ENCODE measurements around the gene SSMEM1. TPM values are rescaled to one million over a fixed set of nuclear protein-coding genes. Genes with fewer than 3 reads are reported as not detected.
"Not testable (repeated sequence)": the region's sequence is repeated elsewhere in the genome, so short reads cannot be mapped to it uniquely, and the experiment has no call there.

Gene SSMEM1
- total RNA-seq, 4 donors from 2014 or later, result 0.44 TPM; not detected in 3

DNA sequence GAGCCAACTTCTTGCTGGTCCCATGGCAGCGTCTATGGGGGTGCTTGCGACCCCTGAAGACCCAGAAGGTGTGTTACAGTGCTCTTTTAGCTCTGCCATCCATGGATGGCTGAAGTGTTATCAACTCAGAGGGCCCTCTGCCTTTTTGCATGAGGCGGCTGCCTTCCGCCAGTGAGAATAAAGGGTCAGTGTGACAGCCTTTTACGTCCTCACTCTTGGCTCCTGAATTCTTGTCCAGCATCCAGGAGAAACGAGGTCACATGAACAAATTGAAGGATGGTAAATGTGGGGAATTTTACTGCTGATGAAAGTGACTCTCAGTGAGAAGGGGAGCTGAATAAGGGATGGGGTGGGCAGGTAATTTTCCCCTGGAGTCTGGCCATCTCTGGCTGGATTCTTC is 24.1 kb downstream of the SSMEM1 start:
- TF ChIP-seq, protein P1, sequence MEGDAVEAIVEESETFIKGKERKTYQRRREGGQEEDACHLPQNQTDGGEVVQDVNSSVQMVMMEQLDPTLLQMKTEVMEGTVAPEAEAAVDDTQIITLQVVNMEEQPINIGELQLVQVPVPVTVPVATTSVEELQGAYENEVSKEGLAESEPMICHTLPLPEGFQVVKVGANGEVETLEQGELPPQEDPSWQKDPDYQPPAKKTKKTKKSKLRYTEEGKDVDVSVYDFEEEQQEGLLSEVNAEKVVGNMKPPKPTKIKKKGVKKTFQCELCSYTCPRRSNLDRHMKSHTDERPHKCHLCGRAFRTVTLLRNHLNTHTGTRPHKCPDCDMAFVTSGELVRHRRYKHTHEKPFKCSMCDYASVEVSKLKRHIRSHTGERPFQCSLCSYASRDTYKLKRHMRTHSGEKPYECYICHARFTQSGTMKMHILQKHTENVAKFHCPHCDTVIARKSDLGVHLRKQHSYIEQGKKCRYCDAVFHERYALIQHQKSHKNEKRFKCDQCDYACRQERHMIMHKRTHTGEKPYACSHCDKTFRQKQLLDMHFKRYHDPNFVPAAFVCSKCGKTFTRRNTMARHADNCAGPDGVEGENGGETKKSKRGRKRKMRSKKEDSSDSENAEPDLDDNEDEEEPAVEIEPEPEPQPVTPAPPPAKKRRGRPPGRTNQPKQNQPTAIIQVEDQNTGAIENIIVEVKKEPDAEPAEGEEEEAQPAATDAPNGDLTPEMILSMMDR (IDR thresholded peaks at IDR 0.05), result no peak
- DNase-seq (ENCODE audit: low spot score), result no peak
- ATAC-seq (ENCODE audit: low FRiP score), result no peak

DNA sequence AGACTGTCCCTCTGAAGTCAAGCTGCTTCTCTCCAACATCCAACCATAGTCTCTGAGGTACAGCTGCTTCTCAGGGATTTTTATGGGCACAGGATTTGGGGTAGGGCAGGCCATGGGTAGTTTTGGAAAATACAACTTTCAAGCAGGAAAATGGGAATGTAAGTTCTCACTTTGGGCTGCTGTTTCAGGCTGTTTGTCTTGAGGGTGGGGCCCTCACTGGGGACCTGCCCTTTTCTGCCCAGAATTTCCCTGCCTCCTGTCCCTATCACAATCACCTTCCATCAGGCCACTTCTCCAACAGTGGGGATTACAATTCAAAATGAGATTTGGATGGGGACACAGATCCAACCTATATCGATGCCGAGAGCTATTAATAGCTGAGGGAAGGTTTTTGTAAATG is 24.5 kb downstream of the SSMEM1 start:
- DNase-seq (ENCODE audit: low spot score), result no peak
- ATAC-seq (ENCODE audit: low FRiP score), result no peak
- TF ChIP-seq, protein P1 (IDR thresholded peaks at IDR 0.05), result no peak

DNA sequence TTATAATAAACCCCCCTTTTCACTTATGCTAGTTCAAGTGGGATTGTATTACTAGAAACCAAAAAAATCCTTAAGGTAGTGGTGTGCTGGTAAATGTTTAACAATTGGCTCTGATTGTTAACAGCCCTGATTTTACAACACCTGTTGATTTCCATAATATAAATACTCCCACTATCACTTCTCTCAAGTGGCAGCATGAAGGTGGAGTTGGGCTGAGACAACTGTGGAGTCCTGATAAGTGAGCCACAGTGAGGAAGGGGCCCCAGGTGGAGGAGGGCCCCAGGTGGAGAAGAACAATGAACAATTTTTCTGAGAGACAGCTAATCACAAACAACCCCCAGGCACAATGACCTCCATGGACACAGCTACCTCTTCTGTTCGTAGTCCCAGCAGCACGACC is 26.4 kb downstream of the SSMEM1 start:
- DNase-seq (ENCODE audit: low spot score) (no peak), ATAC-seq (ENCODE audit: low FRiP score) (no peak)
- TF ChIP-seq, protein P1 (IDR thresholded peaks at IDR 0.05), result no peak

DNA sequence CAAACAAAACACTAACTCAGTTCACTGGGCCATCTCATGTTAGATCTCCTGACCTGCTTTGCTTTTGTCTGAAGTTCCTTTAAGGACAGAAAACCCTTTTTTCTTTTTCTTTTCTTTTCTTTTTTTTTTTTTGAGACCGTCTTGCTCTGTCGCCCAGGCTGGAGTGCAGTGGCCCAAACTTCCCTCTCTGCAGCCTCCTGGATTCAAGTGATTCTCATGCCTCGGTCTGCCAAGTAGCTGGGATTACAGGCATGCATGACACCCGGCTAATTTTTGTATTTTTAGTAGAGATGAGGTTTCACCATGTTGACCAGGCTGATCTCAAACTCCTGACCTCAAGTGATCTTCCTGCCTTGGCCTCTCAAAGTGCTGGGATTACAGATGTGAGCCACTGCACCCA is 28.7 kb downstream of the SSMEM1 start:
- DNase-seq (ENCODE audit: low spot score); ATAC-seq (ENCODE audit: low FRiP score): not testable (repeated sequence)

DNA sequence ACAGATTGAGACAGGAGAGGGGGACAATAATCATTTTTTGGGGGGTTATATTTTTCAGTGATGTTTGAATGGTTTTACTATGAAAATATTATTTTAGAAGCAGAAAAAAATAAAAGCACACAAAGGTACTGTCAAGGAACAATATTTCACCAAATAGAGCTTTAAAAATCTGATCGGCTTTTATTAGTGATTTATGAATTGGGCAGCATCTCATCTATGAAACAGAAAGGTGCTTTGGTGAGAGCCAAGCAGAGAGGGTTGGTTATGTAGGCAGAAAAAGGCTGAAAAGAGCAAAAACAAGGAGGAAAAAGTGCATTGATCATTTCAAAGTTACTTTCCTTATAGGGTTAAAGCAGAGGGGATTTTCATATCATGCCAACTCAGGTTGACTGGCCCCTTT is 32.6 kb downstream of the SSMEM1 start:
- DNase-seq (ENCODE audit: low spot score), result no peak
- ATAC-seq (ENCODE audit: low FRiP score), result no peak
- TF ChIP-seq, protein P1 (IDR thresholded peaks at IDR 0.05), result no peak

DNA sequence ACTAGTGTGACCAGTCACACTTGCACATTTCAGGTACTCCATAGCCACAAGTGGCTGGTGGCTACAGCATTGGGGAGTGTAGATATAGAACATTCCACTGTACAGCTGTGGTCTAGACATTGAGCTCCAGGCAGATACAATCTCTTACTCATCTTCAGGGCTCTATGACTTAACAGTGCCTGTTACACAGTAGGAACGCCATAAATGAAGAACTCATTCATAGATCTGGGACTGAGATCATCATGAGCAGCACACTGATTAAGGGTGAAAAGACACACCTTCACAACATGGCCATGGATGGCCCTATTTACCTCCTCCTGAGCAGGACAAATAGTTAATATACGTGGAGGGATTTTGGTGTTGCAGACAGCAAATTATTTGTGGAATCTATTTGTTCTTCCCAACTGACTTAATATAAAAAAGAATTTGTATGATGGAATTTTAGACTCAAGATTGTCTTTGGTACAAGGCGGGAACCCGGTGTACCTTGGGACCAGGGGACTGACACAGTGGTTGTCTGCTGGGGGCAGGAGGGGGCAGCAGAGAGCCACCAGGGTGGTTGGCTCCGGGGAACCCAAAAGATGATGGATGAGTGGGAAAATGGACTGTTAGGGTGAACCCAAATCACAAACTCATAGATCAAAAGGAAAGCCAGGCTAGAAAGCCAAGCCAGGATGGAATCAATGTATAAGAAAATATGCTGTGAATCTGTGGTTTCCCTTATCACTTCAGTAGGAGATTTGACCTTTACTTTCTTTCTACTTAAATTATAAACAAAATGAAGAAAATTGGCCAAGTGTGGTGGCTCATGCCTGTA is 34.7 kb downstream of the SSMEM1 start:
- DNase-seq (ENCODE audit: low spot score) (no peak), ATAC-seq (ENCODE audit: low FRiP score) (peak; percentile 70)
- TF ChIP-seq, protein P1 (IDR thresholded peaks at IDR 0.05), result peak in 1 of 3 donors; percentile 72

DNA sequence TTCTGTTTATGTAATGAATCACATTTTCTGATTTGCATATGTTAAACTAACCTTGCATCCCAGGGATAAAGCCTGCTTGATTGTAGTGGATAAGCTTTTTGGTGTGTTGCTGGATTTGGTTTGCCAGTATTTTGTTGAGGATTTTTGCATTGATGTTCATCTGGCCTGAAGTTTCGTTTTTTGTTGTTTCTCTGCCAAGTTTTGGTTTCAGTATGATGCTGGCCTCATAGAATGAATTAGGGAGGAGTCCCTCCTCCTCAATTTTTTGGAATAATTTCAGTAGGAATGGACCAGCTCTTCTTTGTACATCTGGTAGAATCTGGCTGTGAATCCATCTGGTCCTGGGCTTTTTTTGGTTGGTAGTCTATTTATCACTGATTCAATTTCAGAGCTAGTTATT is 35.8 kb downstream of the SSMEM1 start:
- ATAC-seq (ENCODE audit: low FRiP score); DNase-seq (ENCODE audit: low spot score): not testable (repeated sequence)

DNA sequence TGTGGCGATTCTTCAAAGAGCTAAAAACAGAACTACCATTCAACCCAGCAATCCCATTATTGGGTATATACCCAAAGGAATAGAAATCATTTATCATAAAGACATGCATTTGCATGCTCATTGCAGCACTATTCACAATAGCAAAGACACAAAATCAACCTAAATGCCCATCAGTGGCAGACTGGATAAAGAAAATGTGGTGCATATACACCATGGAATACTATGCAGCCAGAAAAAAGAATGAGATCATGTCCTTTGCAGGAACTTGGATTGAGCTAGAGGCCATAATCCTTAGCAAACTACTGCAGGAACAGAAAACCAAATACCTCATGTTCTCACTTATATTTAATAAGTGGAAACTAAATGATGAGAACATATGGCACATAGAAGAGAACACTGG is 38.8 kb downstream of the SSMEM1 start:
- ATAC-seq (ENCODE audit: low FRiP score); DNase-seq (ENCODE audit: low spot score): not testable (repeated sequence)

DNA sequence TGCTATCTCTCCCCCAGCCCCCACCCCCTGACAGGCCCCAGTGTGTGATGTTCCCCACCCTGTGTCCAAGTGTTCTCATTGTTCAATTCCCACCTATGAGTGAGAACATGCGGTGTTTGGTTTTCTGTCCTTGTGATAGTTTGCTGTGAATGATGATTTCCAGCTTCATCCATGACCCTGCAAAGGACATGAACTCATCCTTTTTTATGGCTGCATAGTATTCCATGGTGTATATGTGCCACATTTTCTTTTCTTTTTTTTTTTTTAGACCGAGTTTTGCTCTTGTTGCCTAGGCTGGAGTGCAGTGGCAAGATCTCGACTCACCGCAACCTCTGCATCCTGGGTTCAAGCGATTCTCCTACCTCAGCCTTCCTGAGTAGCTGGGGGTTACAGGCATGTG is 41.2 kb downstream of the SSMEM1 start:
- DNase-seq (ENCODE audit: low spot score); ATAC-seq (ENCODE audit: low FRiP score): not testable (repeated sequence)

DNA sequence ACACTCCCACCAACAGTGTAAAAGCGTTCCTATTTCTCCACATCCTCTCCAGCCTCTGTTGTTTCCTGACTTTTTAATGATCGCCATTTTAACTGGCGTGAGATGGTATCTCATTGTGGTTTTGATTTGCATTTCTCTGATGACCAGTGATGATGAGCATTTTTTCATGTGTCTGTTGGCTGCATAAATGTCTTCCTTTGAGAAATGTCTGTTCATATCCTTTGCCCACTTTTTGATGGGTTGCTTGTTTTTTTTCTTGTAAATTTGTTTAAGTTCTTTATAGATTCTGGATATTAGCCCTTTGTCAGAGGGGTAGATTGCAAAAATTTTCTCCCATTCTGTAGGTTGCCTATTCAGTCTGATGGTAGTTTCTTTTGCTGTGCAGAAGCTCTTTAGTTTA is 42.0 kb downstream of the SSMEM1 start:
- ATAC-seq (ENCODE audit: low FRiP score); DNase-seq (ENCODE audit: low spot score): not testable (repeated sequence)
